SU-DHL-6 (cell line): ENCODE results near the gene CEP164.

Experiments
- EZH2phosphoT487 ChIP-seq: fragments of 200-600 bp; sonication (generic), shearing (Covaris generic); conservative IDR thresholded peaks from 2 replicates; pipeline ENCODE4 v1.6.1; 2018; ENCODE audit warnings: mild to moderate bottlenecking, antibody characterized with exemption, low read length, moderate library complexity, mixed read lengths
- TF ChIP-seq, protein P1 (sequence below): fragments of 200-600 bp; sonication (generic); IDR thresholded peaks from one replicate; pipeline ENCODE4 v1.5.1; 2017; ENCODE audit warnings: antibody characterized with exemption, mild to moderate bottlenecking, low read length, moderate library complexity; ENCODE audit not compliant: insufficient read depth, poor library complexity, severe bottlenecking

DNA sequence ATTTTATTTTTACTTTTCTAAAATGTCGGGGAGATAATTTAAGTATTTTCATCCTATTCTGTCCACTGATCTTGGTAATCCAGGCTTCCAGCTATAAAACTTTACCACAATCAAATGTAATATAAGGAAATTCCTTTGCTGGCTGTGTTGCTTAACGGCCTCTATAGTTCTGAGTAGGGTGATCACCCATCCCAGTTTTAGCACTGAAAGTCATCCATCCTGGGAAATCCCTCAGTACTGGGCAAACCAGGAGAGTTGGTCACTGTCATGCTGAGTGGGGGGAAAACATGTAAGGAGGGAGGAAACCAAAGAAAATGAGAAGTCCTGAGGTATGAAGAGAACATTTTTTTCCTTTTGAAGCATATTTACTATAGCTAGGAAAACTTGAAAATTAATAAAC is 49.3 kb upstream of the CEP164 start:
- TF ChIP-seq, protein P1, sequence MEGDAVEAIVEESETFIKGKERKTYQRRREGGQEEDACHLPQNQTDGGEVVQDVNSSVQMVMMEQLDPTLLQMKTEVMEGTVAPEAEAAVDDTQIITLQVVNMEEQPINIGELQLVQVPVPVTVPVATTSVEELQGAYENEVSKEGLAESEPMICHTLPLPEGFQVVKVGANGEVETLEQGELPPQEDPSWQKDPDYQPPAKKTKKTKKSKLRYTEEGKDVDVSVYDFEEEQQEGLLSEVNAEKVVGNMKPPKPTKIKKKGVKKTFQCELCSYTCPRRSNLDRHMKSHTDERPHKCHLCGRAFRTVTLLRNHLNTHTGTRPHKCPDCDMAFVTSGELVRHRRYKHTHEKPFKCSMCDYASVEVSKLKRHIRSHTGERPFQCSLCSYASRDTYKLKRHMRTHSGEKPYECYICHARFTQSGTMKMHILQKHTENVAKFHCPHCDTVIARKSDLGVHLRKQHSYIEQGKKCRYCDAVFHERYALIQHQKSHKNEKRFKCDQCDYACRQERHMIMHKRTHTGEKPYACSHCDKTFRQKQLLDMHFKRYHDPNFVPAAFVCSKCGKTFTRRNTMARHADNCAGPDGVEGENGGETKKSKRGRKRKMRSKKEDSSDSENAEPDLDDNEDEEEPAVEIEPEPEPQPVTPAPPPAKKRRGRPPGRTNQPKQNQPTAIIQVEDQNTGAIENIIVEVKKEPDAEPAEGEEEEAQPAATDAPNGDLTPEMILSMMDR = no peak
- TF ChIP-seq EZH2phosphoT487 = no peak
